Measurements from ENCODE around the gene OLIG3. TPM values are rescaled to one million over a fixed set of nuclear protein-coding genes. Genes with fewer than 3 reads are reported as not detected.
A peak's percentile ranks its signal among the peaks of the same experiment; 100 is the strongest.

OLIG3 gene
- total RNA-seq, 5 donors from 2014 or later (not counting 1 experiment from before 2014, with no cell fraction given) = not detected

DNA sequence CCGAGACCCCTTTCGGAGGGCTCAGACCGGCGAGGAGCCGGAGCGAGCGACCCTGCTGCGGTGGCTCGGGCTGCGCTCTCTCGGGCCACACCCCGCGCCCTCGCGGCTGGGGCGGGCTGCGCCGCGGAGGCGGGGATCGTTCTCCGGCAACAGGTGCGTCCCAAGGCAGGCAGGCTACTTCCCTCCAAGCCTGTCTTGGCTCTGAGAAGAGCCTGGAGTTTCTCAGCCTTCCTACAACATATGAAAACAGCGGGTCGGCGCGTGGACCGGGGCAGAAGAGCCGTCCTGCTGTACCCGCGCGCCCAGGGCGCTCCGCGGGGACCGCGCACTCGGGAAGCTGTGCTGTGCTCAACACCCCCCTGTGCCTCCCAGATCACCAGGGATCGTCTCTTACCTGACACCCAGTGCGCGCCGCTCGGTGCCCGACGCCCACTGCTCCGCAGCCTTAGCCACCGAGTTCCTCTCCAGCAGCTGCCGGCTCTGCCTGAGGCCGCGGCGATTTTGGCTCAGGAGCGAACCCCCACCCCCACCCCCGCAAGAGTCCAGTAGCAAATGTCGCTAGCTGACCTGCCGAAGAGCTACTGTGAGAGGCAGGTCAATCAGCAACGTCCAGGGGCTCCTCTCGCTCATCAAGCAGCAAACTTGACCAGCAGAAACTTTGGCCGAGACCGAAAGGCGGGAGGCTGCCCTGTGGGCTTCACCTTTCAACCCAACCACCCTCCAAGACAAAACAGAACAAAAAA lies 3.7 kb upstream of the OLIG3 start:
- H3K36me3 Mint-ChIP-seq = no peaks in the 10 kb centered on the region
- Histone ChIP-seq H3K4me1 (ENCODE audit: control insufficient read depth in 1 of 2, extremely low read depth in 1 of 2, insufficient read depth in 2 of 2, low read length in 2 of 2) (peaks cover 29 to 53% of the 10 kb centered on the region in 2 experiments), H3K27me3 (replicated peaks in 1 of 2; ENCODE audit: control insufficient read depth in 2 of 2, extremely low read depth in 1 of 2, insufficient read depth in 2 of 2, low read length in 1 of 2) (peaks cover 40 to 58% of the 10 kb centered on the region in 2 experiments), H3K9me3 (no peaks in the 10 kb centered on the region), H3K27ac (ENCODE audit: low read length) (no peak overlapping the region), H3K36me3 (ENCODE audit: control insufficient read depth in 2 of 2, extremely low read depth in 1 of 2, insufficient read depth in 1 of 2, low read length in 1 of 2) (no peaks in the 10 kb centered on the region), H3K4me3 (ENCODE audit: control insufficient read depth in 1 of 2, extremely low read depth in 1 of 2, low read length in 1 of 2) (peak overlapping the region; percentile 16 to 47)
- CTCF ChIA-PET = interaction anchor here (0.7 to 1.3 kb wide), 2 partner anchors 39 to 93 kb away, joined by 3 read pairs; no protein-coding TSS in a partner anchor
- H3K9me3 Mint-ChIP-seq = no peaks in the 10 kb centered on the region
- peak overlapping the region in 1 of 2 donors; percentile 43 for H3K27ac Mint-ChIP-seq
- POLR2A ChIA-PET = no interaction called here
- H3K4me1 Mint-ChIP-seq = peaks cover 37 to 46% (median 41%) of the 10 kb centered on the region in 3 donors
- H3K4me3 Mint-ChIP-seq = peak overlapping the region in 2 of 3 donors; percentile 44 to 60
- ATAC-seq (replicated peaks in 1 of 4) (peak; percentile 47 to 64 (median 57)), DNase-seq (peak in 3 of 35 experiments; percentile 13 to 19 (median 14))
- H3K27me3 Mint-ChIP-seq = peaks cover 65 to 75% of the 10 kb centered on the region in 2 donors
- 5% methylated on average over 52 of the region's 60 CpGs for WGBS (ENCODE audit: insufficient coverage)

DNA sequence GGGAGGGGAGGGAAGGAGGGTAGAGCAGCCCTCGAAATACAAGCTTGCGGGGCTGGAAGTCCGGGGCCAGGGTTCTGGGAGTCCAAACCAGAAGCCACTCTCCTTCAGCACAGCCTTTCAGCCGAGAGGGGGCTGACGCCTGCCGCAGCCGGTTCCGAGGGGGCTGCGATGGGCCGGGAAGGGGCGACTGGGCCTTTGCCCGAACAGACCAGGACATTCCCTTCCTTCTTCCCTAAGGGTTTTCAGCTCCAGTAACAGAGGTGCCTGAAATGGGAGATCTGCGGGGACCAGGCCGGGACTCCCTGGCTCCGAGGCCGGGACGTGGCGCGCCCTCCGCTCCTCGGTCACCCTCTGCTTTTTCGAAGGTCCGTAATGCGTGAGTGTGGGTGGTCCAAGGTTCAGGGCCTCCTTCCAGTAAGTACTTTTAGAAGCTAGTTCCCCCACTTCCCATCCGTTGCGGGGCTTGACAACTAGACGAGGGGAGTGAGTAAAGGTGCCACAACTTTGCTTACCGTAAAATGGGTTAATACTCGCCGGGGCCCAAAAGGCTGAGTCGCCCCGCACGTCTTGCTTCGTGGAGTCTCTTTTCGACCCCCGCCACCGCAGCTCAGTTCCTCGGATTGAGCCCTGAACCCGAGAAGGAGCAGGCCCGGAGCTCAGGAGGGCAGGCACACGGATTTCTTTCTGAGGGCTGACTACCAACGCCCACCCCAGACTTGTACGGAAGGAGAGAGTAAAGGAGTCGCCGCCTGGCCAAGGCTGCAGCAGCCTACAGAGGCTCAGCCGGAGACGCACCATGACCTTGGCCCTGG lies 2.9 kb upstream of the OLIG3 start:
- Mint-ChIP-seq H3K4me1 (peaks cover 44 to 53% (median 47%) of the 10 kb centered on the region in 3 donors), H3K9me3 (no peaks in the 10 kb centered on the region), H3K4me3 (peak overlapping the region; percentile 54 to 60 (median 56)), H3K36me3 (no peaks in the 10 kb centered on the region), H3K27ac (peak overlapping the region in 1 of 2 donors; percentile 57), H3K27me3 (peaks cover 68 to 79% of the 10 kb centered on the region in 2 donors)
- CTCF ChIA-PET = interaction anchor here (0.6 to 1.3 kb wide), 2 partner anchors 17 to 93 kb away, joined by 3 to 4 read pairs; no protein-coding TSS in a partner anchor
- ATAC-seq (replicated peaks in 1 of 4) (peak in 3 of 4 experiments; percentile 41 to 48 (median 43)), DNase-seq (no peak)
- POLR2A ChIA-PET = no interaction called here
- Histone ChIP-seq H3K4me3 (ENCODE audit: control insufficient read depth in 1 of 2, extremely low read depth in 1 of 2, low read length in 1 of 2) (peak overlapping the region; percentile 16 to 47), H3K36me3 (ENCODE audit: control insufficient read depth in 2 of 2, extremely low read depth in 1 of 2, insufficient read depth in 1 of 2, low read length in 1 of 2) (no peaks in the 10 kb centered on the region), H3K9me3 (no peaks in the 10 kb centered on the region), H3K4me1 (ENCODE audit: control insufficient read depth in 1 of 2, extremely low read depth in 1 of 2, insufficient read depth in 2 of 2, low read length in 2 of 2) (peaks cover 31 to 58% of the 10 kb centered on the region in 2 experiments), H3K27ac (ENCODE audit: low read length) (no peak overlapping the region), H3K27me3 (replicated peaks in 1 of 2; ENCODE audit: control insufficient read depth in 2 of 2, extremely low read depth in 1 of 2, insufficient read depth in 2 of 2, low read length in 1 of 2) (peaks cover 43 to 66% of the 10 kb centered on the region in 2 experiments)
- WGBS (ENCODE audit: insufficient coverage) = 7% methylated on average over 19 of the region's 47 CpGs

DNA sequence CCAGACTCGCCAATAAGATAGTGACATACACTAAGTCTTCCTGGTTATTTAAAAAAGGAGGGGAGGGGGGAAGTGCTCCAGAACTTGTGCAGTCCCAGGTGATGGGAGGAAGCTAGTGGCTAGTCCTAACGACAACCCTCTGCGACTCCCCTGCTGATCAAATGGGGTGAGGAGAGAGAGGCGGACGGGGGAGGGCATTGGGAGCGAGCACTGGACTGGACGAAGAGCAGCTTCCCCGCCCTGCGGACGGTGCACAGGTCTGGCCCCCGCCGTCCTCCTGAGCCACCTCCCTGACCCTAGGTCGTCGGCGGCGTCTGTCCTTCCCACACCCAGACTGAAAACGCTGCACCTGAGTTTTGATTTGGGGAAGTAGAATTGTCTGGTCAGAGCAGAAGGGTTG lies 2.2 kb upstream of the OLIG3 start:
- Mint-ChIP-seq H3K9me3 (no peaks in the 10 kb centered on the region), H3K4me1 (peaks cover 50 to 56% (median 50%) of the 10 kb centered on the region in 3 donors), H3K27ac (peak overlapping the region in 1 of 2 donors; percentile 4), H3K36me3 (no peaks in the 10 kb centered on the region), H3K4me3 (peak overlapping the region in 2 of 3 donors; percentile 9 to 60), H3K27me3 (peaks cover 71 to 80% of the 10 kb centered on the region in 2 donors)
- Histone ChIP-seq H3K27me3 (replicated peaks in 1 of 2; ENCODE audit: control insufficient read depth in 2 of 2, extremely low read depth in 1 of 2, insufficient read depth in 2 of 2, low read length in 1 of 2) (peaks cover 46 to 69% of the 10 kb centered on the region in 2 experiments), H3K9me3 (no peaks in the 10 kb centered on the region), H3K4me3 (ENCODE audit: control insufficient read depth in 1 of 2, extremely low read depth in 1 of 2, low read length in 1 of 2) (no peak overlapping the region), H3K4me1 (ENCODE audit: control insufficient read depth in 1 of 2, extremely low read depth in 1 of 2, insufficient read depth in 2 of 2, low read length in 2 of 2) (peaks cover 31 to 58% of the 10 kb centered on the region in 2 experiments), H3K36me3 (ENCODE audit: control insufficient read depth in 2 of 2, extremely low read depth in 1 of 2, insufficient read depth in 1 of 2, low read length in 1 of 2) (no peaks in the 10 kb centered on the region), H3K27ac (ENCODE audit: low read length) (no peak overlapping the region)
- no peak for DNase-seq
- no peak for ATAC-seq (replicated peaks in 1 of 4)
- CTCF ChIA-PET = interaction anchor here (0.6 to 1.3 kb wide), 3 partner anchors 18 to 94 kb away, joined by 3 to 5 read pairs (median 4); no protein-coding TSS in a partner anchor
- POLR2A ChIA-PET = no interaction called here
- WGBS (ENCODE audit: insufficient coverage) = 11% methylated on average over 9 of the region's 17 CpGs

DNA sequence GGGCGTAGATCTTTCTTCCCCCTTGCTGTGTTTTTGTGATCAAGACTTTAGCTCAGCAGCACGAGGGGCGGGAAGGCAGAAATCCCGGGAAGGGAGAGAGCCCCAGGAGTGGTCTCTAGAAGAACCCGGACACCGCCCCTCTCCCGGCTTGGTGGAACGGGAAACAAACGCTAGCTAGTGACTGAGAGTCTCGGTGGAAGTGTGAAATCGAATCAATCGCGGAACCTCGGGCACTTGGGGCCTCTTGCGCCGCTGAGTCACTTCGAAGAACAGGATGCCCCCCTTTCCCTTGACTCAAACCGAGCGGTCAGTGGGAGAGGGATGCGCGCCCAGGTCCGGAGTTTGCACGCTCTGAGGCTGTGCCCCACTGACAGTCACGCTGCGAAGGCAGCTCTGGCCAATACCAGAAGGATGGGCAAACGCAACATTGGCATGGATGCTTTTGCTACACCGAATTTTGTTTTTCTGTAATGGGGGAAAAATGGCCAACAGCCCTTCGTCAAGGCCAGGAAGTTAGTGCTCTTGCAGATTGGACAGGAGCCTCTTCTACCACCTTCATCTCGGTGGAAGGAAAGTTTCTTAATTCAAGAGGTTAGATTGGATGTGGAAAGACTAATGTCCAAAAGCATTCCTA lies 1.6 kb upstream of the OLIG3 start:
- Histone ChIP-seq H3K27ac (ENCODE audit: low read length) (no peak overlapping the region), H3K27me3 (replicated peaks in 1 of 2; ENCODE audit: control insufficient read depth in 2 of 2, extremely low read depth in 1 of 2, insufficient read depth in 2 of 2, low read length in 1 of 2) (peaks cover 51 to 73% of the 10 kb centered on the region in 2 experiments), H3K9me3 (no peaks in the 10 kb centered on the region), H3K4me1 (ENCODE audit: control insufficient read depth in 1 of 2, extremely low read depth in 1 of 2, insufficient read depth in 2 of 2, low read length in 2 of 2) (peaks cover 31 to 58% of the 10 kb centered on the region in 2 experiments), H3K4me3 (ENCODE audit: control insufficient read depth in 1 of 2, extremely low read depth in 1 of 2, low read length in 1 of 2) (no peak overlapping the region), H3K36me3 (ENCODE audit: control insufficient read depth in 2 of 2, extremely low read depth in 1 of 2, insufficient read depth in 1 of 2, low read length in 1 of 2) (no peaks in the 10 kb centered on the region)
- no peak for ATAC-seq (replicated peaks in 1 of 4)
- CTCF ChIA-PET = interaction anchor here (0.6 to 1.1 kb wide), 4 partner anchors 11 to 1590 kb away, joined by 4 to 8 read pairs (median 4); no protein-coding TSS in a partner anchor
- Mint-ChIP-seq H3K27ac (peak overlapping the region in 1 of 2 donors; percentile 4), H3K27me3 (peaks cover 77 to 82% of the 10 kb centered on the region in 2 donors), H3K4me3 (peak overlapping the region in 2 of 3 donors; percentile 9 to 60), H3K4me1 (peaks cover 50 to 56% (median 50%) of the 10 kb centered on the region in 3 donors), H3K36me3 (no peaks in the 10 kb centered on the region), H3K9me3 (no peaks in the 10 kb centered on the region)
- WGBS (ENCODE audit: insufficient coverage) = 6% methylated on average over 21 of the region's 29 CpGs
- POLR2A ChIA-PET = interaction anchor here in 1 of 2 donors (0.7 kb wide), 1 partner anchor 9 kb away, joined by 12 read pairs; no protein-coding TSS in a partner anchor
- no peak for DNase-seq

DNA sequence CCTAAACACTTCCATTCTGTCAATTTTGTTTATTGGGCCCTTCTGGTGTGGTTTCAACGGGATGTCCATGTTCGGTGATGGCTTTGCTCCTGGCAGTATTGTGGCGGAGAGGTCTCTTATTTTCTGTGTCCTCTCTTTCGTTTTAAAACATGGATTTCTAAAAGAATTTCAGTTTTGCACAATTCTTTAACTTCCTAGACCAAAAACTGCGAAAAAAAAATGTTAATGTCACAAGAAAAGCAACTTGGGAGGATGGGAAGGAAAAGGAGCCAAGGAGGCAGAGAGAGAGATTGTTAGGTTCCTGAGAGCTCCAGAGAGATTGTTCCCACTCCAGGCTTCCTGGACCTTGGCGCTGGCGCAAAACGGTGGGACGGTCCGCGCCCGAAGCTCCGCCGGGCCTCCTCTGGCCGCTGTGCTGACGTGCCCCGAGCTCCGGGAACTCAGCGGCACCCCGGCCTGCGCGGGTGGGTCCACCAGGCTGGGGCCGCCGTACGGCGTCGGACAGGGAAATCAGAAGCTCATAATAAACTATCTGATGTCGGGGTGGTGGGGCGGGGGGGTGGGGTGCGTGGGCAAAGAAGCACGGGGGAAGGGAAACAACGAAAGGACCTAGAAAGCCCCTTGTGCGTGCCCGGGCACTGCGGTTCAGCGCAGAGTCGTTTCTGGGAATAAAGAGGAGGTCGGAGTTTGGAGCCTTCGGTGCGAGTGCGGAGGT lies 951 bp upstream of the OLIG3 start:
- POLR2A ChIA-PET = interaction anchor here in 1 of 2 donors (0.7 kb wide), 1 partner anchor 8 kb away, joined by 12 read pairs; no protein-coding TSS in a partner anchor
- 15% methylated on average over 23 of the region's 41 CpGs for WGBS (ENCODE audit: insufficient coverage)
- Histone ChIP-seq H3K9me3 (no peaks in the 10 kb centered on the region), H3K27me3 (replicated peaks in 1 of 2; ENCODE audit: control insufficient read depth in 2 of 2, extremely low read depth in 1 of 2, insufficient read depth in 2 of 2, low read length in 1 of 2) (peaks cover 55 to 75% of the 10 kb centered on the region in 2 experiments), H3K27ac (ENCODE audit: low read length) (no peak overlapping the region), H3K4me3 (ENCODE audit: control insufficient read depth in 1 of 2, extremely low read depth in 1 of 2, low read length in 1 of 2) (peak overlapping the region in 1 of 2 donors; percentile 54), H3K4me1 (ENCODE audit: control insufficient read depth in 1 of 2, extremely low read depth in 1 of 2, insufficient read depth in 2 of 2, low read length in 2 of 2) (peaks cover 31 to 58% of the 10 kb centered on the region in 2 experiments), H3K36me3 (ENCODE audit: control insufficient read depth in 2 of 2, extremely low read depth in 1 of 2, insufficient read depth in 1 of 2, low read length in 1 of 2) (no peaks in the 10 kb centered on the region)
- Mint-ChIP-seq H3K27ac (peak overlapping the region in 1 of 2 donors; percentile 61), H3K4me1 (peaks cover 50 to 59% (median 53%) of the 10 kb centered on the region in 3 donors), H3K36me3 (peaks cover 2% of the 10 kb centered on the region), H3K27me3 (peaks cover 84 to 89% of the 10 kb centered on the region in 2 donors), H3K9me3 (no peaks in the 10 kb centered on the region), H3K4me3 (peak overlapping the region; percentile 18 to 60 (median 32))
- ATAC-seq (replicated peaks in 1 of 4) (no peak), DNase-seq (no peak)
- CTCF ChIA-PET = interaction anchor here (0.6 to 1.1 kb wide), 4 partner anchors 11 to 1589 kb away, joined by 4 to 8 read pairs (median 4); no protein-coding TSS in a partner anchor

All from T-cell (primary cell).